ENCODE results near the gene NEK11. TPM values are rescaled to one million over a fixed set of nuclear protein-coding genes. Genes with fewer than 3 reads are reported as not detected.

NEK11 gene
- total RNA-seq, 6 experiments from 2014 or later: 0.25 to 1.1 (median 0.88) TPM

- peaks cover 0 to 9% (median 2%) of the 10 kb centered on the region in 4 donors for H3K4me1 ChIP-seq
- DNase-seq (no peak), ATAC-seq (no peak)
- H3K9me3 ChIP-seq: no peaks in the 10 kb centered on the region
- no peaks in the 10 kb centered on the region for H3K27me3 ChIP-seq
- intact Hi-C loops (cut with DNase I): no loop called here
- H3K27ac ChIP-seq: no peak overlapping the region
- WGBS (ENCODE audit: insufficient coverage, low coverage, low lambda C conversion rate, missing lambda C conversion rate): 58% methylated on average over 6 of the region's 6 CpGs
- H3K36me3 ChIP-seq: no peaks in the 10 kb centered on the region
- H3K4me3 ChIP-seq: no peak overlapping the region
- TF ChIP-seq POLR2A (IDR thresholded peaks at IDR 0.05) (no peak), CTCF (IDR thresholded peaks at IDR 0.05) (no peak)
Measured at GRCh38 chr3:131393051-131393450, 366.4 kb downstream of the NEK11 start.

DNA sequence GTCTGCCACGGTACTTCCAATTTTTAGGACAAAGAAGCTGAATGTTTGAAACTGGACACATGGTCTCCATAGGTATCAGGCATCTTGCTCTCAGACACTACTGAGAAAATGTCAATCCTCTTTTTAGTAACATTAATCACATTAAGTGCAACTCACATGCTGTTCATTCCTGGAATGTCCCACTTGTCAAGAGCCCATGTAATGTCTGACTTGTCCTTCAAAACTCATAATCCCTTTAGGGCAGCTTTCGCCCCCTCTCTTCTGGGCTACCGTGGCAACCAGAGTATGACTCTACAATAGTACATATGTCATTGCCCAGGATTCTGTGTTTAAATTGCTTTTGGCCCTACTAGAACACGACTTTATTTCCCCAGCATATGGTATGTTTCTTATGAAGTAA, 367.2 kb downstream of the NEK11 start:
- Histone ChIP-seq H3K4me1 (peaks cover 0 to 9% (median 2%) of the 10 kb centered on the region in 4 donors), H3K27ac (no peak overlapping the region), H3K36me3 (no peaks in the 10 kb centered on the region), H3K4me3 (no peak overlapping the region), H3K9me3 (no peaks in the 10 kb centered on the region), H3K27me3 (no peaks in the 10 kb centered on the region)
- DNase-seq: no peak
- intact Hi-C loops (cut with DNase I): no loop called here
- ATAC-seq: no peak
- WGBS (ENCODE audit: insufficient coverage, low coverage, low lambda C conversion rate, missing lambda C conversion rate): 76% methylated on average over 3 of the region's 4 CpGs
- TF ChIP-seq CTCF (IDR thresholded peaks at IDR 0.05) (no peak), POLR2A (IDR thresholded peaks at IDR 0.05) (no peak)

- no peak overlapping the region for H3K27ac ChIP-seq
- no peaks in the 10 kb centered on the region for H3K9me3 ChIP-seq
- DNase-seq: no peak
- no peaks in the 10 kb centered on the region for H3K27me3 ChIP-seq
- peak; percentile 53 to 79 (median 68) for ATAC-seq
- intact Hi-C loops (cut with DNase I): no loop called here
- H3K4me1 ChIP-seq: peaks cover 0 to 9% (median 2%) of the 10 kb centered on the region in 4 donors
- TF ChIP-seq POLR2A (IDR thresholded peaks at IDR 0.05) (no peak), CTCF (IDR thresholded peaks at IDR 0.05) (no peak)
- no peaks in the 10 kb centered on the region for H3K36me3 ChIP-seq
- no peak overlapping the region for H3K4me3 ChIP-seq
Measured at GRCh38 chr3:131394400-131394799, 367.7 kb downstream of the NEK11 start.

GRCh38 chr3:131396170-131396569, 369.5 kb downstream of the NEK11 start:
- H3K9me3 ChIP-seq: no peaks in the 10 kb centered on the region
- no peak overlapping the region for H3K27ac ChIP-seq
- no peak for DNase-seq
- H3K36me3 ChIP-seq: no peaks in the 10 kb centered on the region
- ATAC-seq: no peak
- H3K27me3 ChIP-seq: no peaks in the 10 kb centered on the region
- H3K4me3 ChIP-seq: no peak overlapping the region
- TF ChIP-seq POLR2A (IDR thresholded peaks at IDR 0.05) (no peak), CTCF (IDR thresholded peaks at IDR 0.05) (no peak)
- intact Hi-C loops (cut with DNase I): no loop called here
- H3K4me1 ChIP-seq: peaks cover 0 to 9% (median 2%) of the 10 kb centered on the region in 4 donors

DNA sequence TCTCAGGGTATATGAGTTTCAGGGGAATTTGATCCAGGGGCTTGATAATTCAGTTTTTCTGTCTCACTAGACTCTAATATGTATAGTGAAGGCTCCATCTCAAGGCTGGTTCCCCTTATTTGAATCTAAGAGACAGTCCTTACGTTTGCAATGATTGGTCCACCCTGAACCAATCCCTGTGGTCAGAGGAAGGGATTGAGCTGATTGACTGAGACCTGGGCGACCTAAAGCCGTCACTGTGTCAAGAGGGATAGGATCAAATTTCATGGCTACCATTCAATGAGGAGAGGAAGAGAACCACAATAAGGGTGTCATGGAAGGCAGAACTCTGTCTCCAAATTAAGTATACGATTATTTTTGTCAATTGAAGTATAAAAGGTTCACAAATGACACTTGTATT, 371.2 kb downstream of the NEK11 start:
- H3K27me3 ChIP-seq: no peaks in the 10 kb centered on the region
- TF ChIP-seq POLR2A (IDR thresholded peaks at IDR 0.05): no peak
- no peak for TF ChIP-seq CTCF (IDR thresholded peaks at IDR 0.05)
- H3K9me3 ChIP-seq: no peaks in the 10 kb centered on the region
- 63% methylated on average over 4 of the region's 4 CpGs for WGBS (ENCODE audit: insufficient coverage, low coverage, low lambda C conversion rate, missing lambda C conversion rate)
- H3K36me3 ChIP-seq: no peaks in the 10 kb centered on the region
- no peak for ATAC-seq
- intact Hi-C loops (cut with DNase I): no loop called here
- no peak overlapping the region for H3K27ac ChIP-seq
- no peak for DNase-seq
- peaks cover 0 to 9% (median 2%) of the 10 kb centered on the region in 4 donors for H3K4me1 ChIP-seq
- no peak overlapping the region for H3K4me3 ChIP-seq
